ENCODE data around the gene RALGPS2.

RALGPS2 gene

DNA sequence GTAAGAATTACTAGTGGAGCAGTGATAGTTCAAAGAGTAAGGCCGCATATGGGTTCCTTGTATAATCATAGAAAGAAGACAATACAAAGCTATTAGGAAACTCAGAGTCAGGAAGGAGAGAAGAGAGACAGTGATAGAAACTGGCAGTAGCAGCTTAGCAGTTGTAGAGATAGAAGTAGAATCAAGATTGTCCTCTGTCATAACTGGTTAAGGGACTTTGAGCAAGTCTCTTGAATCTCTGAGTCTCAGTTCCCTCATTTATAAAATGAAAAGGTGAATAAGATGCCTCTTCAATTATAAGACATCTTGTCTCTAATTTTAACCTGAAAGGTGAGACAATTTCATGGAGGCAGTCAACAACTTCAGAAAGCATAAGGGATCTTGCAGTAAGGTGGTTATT is 6.5 kb upstream of the RALGPS2 start:
- no peak overlapping the region for H3K4me3 ChIP-seq (ENCODE audit: low read depth, low read length)
- TF ChIP-seq, protein P1, sequence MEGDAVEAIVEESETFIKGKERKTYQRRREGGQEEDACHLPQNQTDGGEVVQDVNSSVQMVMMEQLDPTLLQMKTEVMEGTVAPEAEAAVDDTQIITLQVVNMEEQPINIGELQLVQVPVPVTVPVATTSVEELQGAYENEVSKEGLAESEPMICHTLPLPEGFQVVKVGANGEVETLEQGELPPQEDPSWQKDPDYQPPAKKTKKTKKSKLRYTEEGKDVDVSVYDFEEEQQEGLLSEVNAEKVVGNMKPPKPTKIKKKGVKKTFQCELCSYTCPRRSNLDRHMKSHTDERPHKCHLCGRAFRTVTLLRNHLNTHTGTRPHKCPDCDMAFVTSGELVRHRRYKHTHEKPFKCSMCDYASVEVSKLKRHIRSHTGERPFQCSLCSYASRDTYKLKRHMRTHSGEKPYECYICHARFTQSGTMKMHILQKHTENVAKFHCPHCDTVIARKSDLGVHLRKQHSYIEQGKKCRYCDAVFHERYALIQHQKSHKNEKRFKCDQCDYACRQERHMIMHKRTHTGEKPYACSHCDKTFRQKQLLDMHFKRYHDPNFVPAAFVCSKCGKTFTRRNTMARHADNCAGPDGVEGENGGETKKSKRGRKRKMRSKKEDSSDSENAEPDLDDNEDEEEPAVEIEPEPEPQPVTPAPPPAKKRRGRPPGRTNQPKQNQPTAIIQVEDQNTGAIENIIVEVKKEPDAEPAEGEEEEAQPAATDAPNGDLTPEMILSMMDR (IDR thresholded peaks at IDR 0.05; ENCODE audit: insufficient read depth, low read depth, low read length, missing control alignments) = no peak
- no peak for DNase-seq (ENCODE audit: low read depth)

DNA sequence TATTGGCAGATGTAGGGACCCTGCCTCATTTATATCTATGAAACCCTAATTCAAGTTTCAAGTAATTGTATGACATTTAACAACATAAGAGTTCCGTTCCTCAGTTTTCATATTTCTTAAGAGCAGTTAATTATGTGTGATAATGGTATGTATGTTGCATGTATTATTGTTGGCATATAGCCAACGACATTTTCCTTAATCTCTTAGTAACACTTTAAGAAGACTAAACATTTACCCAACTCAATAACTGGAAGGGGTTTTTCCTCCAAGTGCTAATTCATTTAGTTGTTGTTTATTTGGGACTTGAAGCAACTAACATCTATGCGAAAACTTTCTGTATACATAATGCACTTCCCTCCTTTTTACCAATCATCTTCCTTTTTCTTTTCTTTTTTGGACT is 1.5 kb upstream of the RALGPS2 start:
- no peak for DNase-seq (ENCODE audit: low read depth)
- TF ChIP-seq, protein P1 (IDR thresholded peaks at IDR 0.05; ENCODE audit: insufficient read depth, low read depth, low read length, missing control alignments) = no peak
- no peak overlapping the region for H3K4me3 ChIP-seq (ENCODE audit: low read depth, low read length)

GRCh38 chr1:178724376-178724727 is 692 bp upstream of the RALGPS2 start:
- DNase-seq (ENCODE audit: low read depth) = no peak
- TF ChIP-seq, protein P1 (IDR thresholded peaks at IDR 0.05; ENCODE audit: insufficient read depth, low read depth, low read length, missing control alignments) = no peak
- H3K4me3 ChIP-seq (ENCODE audit: low read depth, low read length) = peak overlapping the region; percentile 58

DNA sequence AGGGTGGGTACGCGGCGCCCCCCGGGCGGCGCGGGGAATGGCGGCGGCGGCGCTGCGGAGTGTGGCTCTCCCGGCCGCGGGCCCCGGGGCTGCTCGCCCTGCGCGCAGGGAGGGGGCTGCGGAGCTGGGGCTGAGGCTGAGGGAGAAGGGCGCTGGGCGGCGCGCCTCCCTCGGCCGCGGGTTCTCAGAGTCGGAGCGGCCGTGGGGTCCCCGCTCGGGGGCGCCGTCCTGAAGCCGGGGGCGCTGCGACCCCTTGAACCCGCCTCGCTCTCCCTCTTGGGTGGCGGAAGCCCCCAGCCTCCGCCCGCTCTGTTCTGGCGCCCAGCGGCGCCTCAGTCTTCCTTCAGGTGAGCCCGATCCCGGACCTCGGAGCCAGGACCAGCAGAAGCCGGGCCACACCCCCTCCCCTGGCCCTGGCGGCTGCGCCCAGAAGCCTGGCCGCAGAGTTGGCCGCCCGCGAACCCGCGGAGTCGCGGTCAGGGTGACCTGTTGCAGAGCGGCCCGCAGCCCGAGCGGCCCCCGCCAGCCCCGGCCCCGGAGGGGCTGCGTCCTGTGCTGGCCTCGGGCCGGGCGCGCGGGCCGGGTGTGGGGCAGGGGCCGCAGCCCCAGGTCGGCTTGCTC is 532 bp downstream of the RALGPS2 start:
- TF ChIP-seq, protein P1 (IDR thresholded peaks at IDR 0.05; ENCODE audit: insufficient read depth, low read depth, low read length, missing control alignments) = no peak
- peak; percentile 27 for DNase-seq (ENCODE audit: low read depth)

GRCh38 chr1:178726087-178726517 is 1.1 kb downstream of the RALGPS2 start:
- TF ChIP-seq, protein P1 (IDR thresholded peaks at IDR 0.05; ENCODE audit: insufficient read depth, low read depth, low read length, missing control alignments) = no peak
- peak; percentile 68 for DNase-seq (ENCODE audit: low read depth)
- H3K4me3 ChIP-seq (ENCODE audit: low read depth, low read length) = peak overlapping the region; percentile 58

More for the DNA sequence above, 532 bp downstream of the RALGPS2 start:
- peak overlapping the region; percentile 58 for H3K4me3 ChIP-seq (ENCODE audit: low read depth, low read length)

DNA sequence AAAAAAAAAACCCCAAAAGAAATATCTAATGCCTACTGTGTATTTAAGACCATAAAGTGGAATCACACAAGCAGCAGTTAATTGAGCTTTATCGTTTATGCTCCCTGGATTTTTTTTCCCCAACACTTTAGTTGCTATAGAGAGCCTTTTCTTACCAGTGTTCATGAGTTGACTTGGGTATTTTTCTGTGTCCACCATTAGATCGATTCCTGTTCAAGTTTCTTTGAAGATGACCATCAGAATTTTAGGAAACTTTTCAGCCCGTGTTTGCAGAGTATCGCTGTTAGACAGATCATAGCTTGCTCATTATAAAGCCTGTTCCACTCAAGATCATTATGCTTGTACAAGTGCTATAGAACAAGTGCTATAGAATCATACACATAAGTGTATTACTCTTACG is 1.5 kb downstream of the RALGPS2 start:
- TF ChIP-seq, protein P1 (IDR thresholded peaks at IDR 0.05; ENCODE audit: insufficient read depth, low read depth, low read length, missing control alignments) = no peak
- H3K4me3 ChIP-seq (ENCODE audit: low read depth, low read length) = peak overlapping the region; percentile 23; the same call in 1 of the 2 replicates
- DNase-seq (ENCODE audit: low read depth) = no peak
